Measurements from ENCODE around the gene MAPK4. TPM values are rescaled to one million over a fixed set of nuclear protein-coding genes. Genes with fewer than 3 reads are reported as not detected.
"Not testable (repeated sequence)": the region's sequence is repeated elsewhere in the genome, so short reads cannot be mapped to it uniquely, and the experiment has no call there.

The MAPK4 gene
- 10 to 100 TPM in 5 of 10 donors, 1 to 10 TPM in 5; 5.1 to 16.2 (median 9.8) TPM for polyA plus RNA-seq (ENCODE audit: insufficient read length in 10 of 10)
- long read RNA-seq, donor 1, full-length matches to known transcripts, result 2 of 2 reads
- long read RNA-seq, donor 1, partial matches to known transcripts, result 0 of 2 reads
- long read RNA-seq, donor 1, other reads (novel, unspliced or antisense), result 0 of 2 reads
- long read RNA-seq, donor 2, full-length matches to known transcripts, result 2 of 2 reads
- long read RNA-seq, donor 2, partial matches to known transcripts, result 0 of 2 reads
- long read RNA-seq, donor 2, other reads (novel, unspliced or antisense), result 0 of 2 reads
- long read RNA-seq, donor 3, result 0 reads
- long read RNA-seq, donor 4, full-length matches to known transcripts, result 1 of 1 reads
- long read RNA-seq, donor 4, partial matches to known transcripts, result 0 of 1 reads
- long read RNA-seq, donor 4, other reads (novel, unspliced or antisense), result 0 of 1 reads
- long read RNA-seq, donor 5, full-length matches to known transcripts, result 4 of 10 reads
- long read RNA-seq, donor 5, partial matches to known transcripts, result 6 of 10 reads
- long read RNA-seq, donor 5, other reads (novel, unspliced or antisense), result 0 of 10 reads
- long read RNA-seq, donor 6, full-length matches to known transcripts, result 2 of 2 reads
- long read RNA-seq, donor 6, partial matches to known transcripts, result 0 of 2 reads
- long read RNA-seq, donor 6, other reads (novel, unspliced or antisense), result 0 of 2 reads
- long read RNA-seq, donor 7, result 0 reads
- long read RNA-seq, donor 8, full-length matches to known transcripts, result 1 of 1 reads
- long read RNA-seq, donor 8, partial matches to known transcripts, result 0 of 1 reads
- long read RNA-seq, donor 8, other reads (novel, unspliced or antisense), result 0 of 1 reads
- long read RNA-seq, donor 9, result 0 reads

DNA sequence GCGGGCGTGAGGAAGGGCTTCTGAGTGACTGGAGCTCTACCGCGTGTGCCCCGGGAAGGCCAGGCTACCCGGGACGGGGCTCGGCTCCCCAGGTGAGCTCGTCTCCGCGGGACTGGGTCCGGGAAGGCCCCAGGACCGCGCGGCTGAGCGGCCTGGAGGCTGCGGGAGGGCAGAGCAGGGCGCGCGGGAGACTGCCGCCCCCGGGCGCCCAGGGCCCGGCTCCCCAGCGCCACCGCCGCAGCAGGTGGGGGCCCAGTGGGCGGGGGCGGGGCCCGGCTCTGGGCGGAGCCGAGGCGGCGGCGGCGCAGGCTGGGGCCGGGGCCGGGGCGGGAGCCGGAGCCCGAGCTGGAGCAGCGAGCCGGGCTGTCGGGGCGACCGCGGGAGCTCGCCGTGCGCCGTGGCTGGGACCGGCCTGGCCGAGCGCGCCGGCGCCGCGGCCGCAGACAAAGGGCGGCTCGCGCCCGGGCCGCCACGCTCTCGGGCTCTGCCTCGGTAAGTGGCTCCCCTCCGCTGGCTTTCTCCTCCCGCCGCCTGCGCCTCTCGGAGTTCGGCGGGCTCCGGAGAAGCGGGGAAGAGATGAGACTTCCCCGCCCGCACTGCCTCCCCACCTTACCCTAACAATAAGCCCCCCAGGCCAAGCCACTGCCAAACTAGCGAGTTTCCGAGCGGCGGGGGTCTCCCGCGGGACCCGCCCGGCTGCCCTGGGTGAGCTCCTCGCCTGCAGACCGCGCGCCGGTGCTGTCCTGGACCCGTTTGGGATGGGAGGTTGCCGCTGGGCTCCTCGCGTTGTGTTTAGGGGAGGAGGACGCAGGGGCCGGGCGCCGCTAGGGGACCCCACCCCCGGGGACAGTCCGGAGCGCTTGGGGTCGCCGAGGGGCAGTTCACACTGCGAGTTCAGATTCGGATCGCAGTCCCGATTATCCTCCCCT is at the start of gene MAPK4:
TSS of gene MAPK4 (plus strand) at position 336 of the 929 bp plus-strand sequence. CDS start 103,872 bp downstream, outside the sequence.
- peak; percentile 42 to 61 (median 45) for DNase-seq

DNA sequence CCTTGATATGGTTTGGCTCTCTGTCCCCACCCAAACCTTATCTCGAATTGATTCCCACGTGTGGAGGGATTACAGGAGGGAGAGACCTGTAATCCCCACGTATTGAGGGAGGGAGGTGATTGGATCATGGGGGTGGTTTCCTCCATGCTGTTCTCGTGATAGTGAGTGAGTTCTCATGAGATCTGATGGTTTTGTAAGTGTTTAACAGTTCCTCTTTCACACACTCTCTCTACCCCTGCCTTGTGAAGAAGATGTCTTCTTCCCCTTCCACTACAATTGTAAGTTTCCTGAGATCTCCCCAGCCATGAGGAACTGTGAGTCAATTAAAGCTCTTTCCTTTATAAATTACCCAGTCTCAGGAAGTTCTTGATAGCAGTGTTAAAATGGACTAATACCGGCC is 42.6 kb upstream of the MAPK4 start:
- DNase-seq, result not testable (repeated sequence)

DNA sequence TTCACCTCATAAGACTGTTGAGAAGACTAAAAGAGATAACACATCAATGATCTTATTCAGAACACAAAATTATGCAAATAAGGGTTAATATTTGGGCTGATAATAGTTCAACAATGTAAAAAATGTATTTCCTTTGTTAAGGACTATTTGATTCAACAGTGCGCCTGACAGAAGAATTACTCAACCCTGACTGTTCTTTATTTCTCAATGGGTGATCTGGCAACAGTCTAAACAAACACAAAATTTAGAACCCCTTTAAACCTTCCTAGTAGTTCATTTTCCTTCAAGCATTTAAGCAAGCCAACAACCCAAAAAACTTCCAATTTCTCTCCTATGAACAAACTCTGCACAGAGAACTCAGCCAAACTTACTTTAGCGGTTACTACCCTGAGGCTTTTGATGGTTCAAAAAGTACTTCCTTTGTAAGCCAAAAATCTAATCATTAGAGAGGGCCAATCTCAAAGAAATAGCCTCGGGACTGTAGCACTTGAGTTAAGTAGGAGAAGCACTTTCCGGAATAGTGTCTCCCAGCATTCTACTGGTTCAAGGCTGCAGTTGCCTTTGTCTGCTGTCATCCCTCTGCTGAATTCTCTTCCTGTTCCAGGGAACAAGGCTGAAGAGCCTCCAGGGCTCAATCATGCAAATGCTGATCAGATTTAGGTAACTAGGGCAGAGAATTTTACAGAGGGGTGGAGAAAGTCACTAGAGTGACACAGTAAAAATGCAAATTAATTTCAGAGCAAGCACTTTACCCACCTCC is 40.9 kb upstream of the MAPK4 start:
- no peak for DNase-seq

DNA sequence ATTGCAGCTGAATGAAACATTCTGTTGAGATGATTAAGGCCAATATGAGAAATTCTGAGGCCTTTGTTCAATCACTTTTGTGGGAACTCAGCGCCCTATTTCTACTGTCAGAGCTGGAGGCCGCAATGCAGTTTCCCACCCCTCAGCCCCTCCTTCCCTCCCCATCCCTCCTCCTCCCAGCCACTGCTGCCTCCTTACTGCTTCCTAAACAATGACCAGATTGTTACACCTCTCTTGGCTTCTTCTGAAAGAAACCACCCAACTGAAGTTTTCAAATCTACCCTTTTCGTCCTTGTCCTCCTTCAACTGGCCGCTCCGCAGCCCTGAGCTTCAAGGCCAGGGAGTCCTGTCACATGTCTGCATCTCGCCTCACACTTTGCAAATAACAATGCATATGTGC is 36.7 kb upstream of the MAPK4 start:
- DNase-seq, result no peak

DNA sequence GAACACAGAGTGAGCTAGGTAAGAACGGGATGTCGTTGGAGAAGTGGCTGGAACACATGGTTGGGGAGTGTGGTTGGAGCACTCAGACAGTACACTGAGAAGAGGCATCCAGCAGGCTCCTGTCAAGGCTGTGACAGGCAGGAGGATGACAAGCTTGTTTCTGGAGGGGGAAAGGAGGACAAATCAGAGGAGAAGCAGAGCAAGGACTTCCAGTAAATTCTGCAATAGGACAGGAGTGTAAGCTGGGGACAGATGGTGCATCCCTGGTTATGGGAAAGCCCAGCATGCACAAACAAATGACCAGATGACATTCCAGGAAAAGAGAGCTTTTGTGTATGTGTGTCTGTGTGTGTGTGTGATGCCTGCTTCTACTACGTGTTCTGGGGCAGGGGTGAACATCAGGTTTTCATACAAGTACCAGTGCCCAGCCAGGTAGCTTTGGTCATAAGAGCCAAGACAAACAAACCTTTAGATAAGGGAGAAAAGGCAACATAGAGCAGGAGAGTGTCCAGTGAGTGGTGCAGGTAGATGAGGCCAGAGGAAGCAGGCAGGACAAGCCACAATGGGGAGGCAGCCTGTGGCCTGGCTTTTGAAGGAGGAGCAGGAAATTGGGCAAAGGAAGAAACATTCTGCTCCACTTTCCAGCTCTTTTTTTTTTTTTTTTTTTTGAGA is 32.1 kb upstream of the MAPK4 start:
- DNase-seq, result no peak

DNA sequence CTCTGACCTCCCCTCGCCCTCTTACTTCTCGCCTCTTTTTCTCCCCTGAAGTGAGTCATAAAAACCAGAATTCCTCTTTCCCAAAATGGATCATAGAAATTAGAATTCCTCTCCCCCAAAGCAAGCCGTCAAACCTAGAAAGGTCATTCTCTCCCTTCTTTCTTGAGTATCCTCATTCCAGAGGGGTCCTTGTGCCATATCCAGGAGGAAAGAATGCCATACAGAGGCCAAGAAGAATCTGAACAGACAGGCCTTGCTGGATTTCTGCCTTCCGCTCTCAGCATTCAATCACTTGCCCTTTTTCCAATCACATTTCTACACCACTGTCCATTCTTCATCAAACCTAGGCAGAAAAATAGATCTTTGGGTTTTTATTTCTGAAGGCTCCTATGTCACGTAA is 31.1 kb upstream of the MAPK4 start:
- no peak for DNase-seq

DNA sequence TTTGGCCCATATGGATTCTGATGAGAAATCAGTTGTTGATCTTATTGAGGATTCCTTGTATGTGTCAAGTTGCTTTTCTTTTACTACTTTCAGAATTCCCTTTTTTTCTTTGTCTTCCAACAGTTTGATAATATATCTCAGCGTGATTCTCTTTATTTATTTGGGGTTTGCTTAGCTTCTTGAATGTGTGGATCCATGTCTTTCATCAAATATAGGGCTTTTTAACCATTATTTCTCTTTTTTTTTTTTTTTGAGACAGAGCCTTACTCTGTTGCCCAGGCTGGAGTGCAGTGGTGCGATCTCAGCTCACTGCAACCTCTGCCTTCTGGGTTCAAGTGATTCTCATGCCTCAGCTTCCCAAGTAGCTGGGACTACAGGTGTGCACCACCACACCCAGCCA is 26.1 kb upstream of the MAPK4 start:
- not testable (repeated sequence) for DNase-seq

DNA sequence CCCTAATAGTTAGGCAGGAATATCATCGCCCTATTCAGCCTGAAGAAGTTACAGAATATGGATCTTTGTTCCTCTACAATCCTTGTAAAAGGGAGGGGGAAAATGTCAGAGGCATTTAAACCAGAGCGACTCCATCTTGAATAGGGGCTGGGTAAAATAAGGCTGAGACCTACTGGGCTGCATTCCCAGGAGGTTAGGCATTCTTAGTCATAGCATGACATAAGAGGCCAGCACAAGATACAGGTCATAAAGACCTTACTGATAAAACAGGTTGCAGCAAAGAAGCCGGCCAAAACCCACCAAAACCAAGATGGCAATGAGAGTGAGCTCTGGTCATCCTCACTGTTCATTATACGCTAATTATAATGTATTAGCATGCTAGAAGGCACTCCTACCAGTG is 15.4 kb upstream of the MAPK4 start:
- not testable (repeated sequence) for DNase-seq

DNA sequence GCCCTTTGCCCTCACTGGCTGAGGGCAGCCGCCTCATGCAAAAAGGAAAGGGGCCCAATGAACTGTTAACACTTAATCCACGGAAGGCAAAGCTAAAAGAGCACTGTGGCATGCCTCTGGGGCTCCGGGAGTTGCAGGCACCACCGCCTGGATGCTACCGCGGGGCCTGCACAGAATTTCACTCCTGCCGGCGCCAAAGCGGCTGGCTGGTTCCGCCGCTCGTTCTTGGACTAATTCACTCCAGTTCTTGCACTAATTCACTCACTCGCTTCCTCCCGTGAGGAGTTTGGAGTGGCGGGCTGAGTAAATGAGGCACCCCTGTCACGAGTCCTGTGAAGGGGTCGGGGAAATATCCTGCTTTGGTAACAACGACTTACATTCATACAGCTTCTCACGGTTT is 14.0 kb upstream of the MAPK4 start:
- no peak for DNase-seq

DNA sequence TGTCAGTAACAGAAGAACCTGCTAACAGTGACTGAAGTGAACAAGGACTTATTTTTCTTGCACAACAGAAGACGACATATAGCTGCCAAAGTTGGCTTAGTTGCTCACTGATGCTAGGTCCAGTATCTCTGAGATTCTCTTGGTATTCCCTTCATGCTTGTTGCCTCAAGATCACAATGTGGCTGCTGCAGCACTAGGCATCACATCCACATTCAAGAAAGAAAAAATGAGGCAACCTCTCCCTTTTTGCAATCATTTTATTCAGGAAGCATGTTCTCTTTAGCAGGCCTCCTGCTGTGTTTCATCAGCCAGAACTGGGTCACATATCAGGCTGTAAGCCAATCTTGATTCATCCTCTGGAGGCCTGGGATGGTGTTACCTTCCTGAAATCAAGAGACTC is 11.7 kb upstream of the MAPK4 start:
- DNase-seq, result no peak

DNA sequence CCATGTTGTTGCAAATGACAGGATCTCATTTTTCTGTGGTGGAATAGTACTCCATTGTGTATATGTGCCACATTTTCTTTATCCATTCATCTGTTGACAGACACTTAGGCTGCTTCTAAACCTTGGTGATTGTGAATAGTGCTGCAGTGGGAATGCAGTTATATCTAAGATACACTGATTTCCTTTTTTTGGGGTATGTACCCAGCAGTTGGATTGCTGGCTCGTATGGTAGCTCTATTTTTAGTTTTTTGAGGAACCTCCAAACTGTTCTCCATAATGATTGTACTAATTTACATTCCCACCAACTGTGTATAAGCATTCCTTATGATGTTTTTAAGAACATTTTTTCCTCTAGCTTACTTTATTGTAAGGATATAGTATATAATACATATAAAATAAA is 8.2 kb upstream of the MAPK4 start:
- not testable (repeated sequence) for DNase-seq

DNA sequence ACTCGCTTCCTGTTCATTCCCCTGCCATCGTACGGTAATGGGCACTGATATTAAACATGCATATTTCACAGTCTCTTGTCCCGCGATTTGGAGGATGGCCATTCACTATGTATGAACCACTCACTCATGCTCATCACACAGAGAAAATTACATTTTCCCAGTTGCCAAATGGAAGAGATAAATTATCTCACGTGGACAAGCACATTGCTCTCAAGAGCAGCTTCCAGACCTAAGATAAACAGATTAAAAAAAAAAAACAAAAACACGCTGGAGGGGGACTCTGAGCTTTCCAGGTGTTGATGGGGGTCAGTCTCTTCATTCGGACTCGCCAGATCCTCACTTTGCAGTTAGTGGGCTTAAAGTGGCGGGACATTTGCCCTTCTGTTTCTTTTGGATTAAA is 1.7 kb upstream of the MAPK4 start:
- DNase-seq, result no peak

DNA sequence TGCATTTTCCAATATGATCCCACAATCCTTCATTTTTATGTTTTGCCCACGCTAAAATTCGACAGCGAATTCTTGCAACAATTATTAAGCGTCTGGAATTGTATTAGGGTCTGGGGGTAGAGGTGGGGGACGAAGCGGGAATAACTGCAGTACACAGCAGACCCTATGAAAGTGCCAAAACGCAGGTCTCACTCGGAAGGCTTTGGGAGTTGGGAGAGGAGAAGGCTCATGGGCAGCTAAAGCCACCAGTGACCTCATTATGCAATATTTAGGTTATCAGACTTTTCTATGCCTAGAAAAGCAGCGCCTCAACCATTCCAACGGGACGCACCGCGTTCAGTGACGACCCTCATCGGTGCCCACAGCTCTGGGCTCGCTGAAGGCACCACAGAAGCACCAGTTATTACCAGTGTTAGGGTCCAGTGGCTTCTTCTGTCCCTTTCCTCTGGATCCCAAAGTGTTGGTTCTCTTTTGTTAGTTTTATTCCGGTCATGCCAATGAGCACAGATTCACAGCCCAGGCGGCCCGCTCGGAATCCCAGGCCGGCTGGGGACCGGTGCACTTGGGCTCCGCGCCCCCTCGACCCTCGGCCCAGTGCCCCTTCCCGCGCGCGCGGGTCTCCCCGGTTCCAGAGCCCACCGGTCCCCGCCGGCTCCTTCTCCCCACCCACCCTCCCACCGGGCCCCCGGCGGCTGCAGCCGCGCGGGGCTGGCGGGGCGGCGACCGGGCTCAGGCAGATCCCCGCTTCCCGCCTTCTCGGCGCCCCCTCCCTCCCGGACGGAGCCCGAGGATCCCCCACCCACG is 737 bp upstream of the MAPK4 start:
- peak in 1 of 3 donors; percentile 9 for DNase-seq

DNA sequence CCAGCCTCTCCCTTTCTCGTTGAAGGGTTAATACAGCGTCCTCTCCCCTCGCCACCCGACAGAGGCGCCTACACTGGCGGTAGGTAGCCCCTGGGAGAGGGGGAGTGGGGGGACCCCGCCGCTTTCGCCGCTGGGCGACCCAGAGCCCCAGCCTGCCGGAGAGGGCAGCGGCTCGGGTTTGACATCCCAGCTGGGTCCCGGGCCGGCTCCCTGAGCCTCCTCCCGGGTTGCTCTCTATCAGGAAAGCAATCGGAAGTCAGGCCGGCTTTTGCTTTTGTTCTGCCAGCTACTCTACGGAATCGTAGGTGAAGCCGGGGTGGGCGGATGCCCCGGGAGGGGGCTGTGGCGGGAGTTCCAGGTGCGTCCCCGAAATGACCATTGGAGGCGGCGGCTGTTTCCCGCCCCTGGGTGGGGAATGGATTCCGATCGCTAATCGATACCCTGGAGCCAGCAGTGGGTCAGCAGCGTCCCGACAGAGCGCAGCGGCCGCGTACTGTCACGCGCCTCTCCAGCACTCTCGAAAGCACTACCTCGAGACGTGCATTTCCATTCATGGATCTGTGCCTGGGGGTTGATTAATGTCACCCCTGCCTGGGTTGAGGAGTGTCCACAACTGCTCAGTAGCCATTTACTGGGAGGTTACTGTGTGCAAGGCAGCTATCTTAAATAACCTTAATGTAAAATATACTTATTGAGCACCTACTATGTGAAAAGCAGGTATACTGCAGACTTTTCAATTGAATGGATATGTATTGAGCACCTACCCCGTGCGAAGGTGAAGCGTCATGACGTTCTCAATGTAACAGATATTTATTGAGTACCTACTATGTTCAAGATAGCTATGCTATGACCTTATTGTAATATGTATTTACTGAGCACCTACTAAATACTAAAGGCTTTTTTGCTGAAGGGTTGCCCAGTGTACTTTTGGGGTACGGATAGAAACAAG is 1.1 kb downstream of the MAPK4 start:
- DNase-seq, result peak in 1 of 3 donors; percentile 30

DNA sequence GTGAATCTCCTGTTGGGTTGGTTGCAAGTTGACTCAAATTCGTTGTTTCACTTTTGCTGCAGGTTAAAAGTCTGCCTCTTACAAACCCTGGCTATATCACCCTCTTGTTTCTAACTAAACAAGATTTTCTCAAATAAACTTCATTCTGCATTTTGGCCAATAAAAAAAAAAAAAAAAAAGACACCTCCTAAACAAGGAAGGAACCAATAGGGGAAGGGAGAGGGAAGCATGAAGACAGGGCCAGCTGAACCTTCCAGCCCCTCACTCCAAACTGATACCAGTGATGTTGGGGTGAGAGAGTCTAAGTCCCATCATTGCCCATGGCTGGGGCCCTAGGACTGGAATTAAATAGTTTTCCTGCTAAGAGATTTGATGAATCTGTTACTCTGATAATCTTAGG is 2.4 kb downstream of the MAPK4 start:
- DNase-seq, result not testable (repeated sequence)

DNA sequence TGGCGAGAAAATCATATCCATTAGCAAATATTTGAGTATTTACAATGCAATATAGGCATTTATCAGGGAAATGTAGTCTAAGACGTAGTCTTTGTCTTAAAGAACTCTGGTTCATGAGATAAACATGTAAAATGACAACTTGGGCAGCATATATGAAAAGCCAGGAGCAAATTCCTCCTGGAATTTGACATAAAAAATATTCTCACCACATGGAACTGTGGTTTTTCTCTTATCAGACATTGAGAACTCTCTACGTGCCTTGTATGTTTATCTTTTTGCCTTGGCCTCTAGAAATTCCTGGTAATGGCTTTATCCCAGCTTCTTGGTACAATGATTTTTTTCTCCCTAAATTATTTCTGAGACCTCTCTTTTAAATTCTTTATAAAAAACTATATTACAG is 2.8 kb downstream of the MAPK4 start:
- no peak for DNase-seq

DNA sequence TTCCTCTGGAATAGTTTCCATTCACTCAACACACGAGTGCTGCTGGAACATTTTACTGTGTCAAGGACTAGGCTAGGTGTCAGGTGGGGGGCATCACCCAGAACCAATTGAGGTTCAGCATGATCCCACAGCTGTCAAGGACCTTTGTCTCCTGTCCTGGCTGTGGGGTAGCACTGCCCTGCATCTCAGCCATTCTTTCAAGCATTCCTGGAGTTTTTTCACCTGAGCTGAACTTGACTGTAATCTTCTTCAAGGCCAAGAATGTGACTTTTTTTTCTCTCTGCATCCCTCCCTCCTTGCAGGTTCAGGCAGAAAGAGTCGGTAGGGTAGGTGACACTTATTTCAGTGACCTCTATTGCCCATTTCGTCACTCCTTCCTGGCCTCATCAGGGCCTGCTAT is 3.5 kb downstream of the MAPK4 start:
- no peak for DNase-seq

DNA sequence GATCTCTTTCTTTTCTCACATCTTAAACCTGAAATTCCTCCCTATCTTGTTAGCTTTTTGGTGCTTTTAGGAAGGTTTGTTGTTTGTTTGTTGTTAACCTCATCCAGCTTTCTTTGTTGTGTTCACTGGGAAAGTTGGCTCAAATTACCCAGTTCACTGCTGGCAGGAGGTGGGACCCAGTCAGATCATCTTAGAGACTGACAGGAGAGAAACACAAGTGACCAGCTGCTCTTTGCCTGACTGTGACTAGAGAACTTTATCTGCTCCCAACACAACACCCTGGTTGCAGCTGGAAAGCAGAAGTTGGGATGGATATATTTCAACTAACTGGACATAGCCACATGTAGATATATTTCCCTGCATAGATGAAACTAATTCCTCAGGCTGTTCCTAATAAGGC is 10.0 kb downstream of the MAPK4 start:
- no peak for DNase-seq

Data from muscle of back (tissue), 13 donors.